ENCODE results near the gene ZNF747. TPM values are rescaled to one million over a fixed set of nuclear protein-coding genes. Genes with fewer than 3 reads are reported as not detected.
A peak's percentile ranks its signal among the peaks of the same experiment; 100 is the strongest.

Gene ZNF747
- total and polyA plus RNA-seq, 10 of the 15 experiments (the other 5 are each of a cell fraction or from before 2014, with no cell fraction given): 1.0 to 13.0 (median 7.2) TPM

- TF ChIP-seq ZZZ3 (IDR thresholded peaks at IDR 0.05; ENCODE audit: control insufficient read depth, insufficient read length, low read depth) (no peak), CBX5 (IDR thresholded peaks at IDR 0.05; ENCODE audit: low read depth) (no peak), MYB (IDR thresholded peaks at IDR 0.05; ENCODE audit: borderline replicate concordance, low read depth, low read length) (no peak), POLR2AphosphoS2 (IDR thresholded peaks at IDR 0.05; ENCODE audit: low read depth, low read length) (no peak), SP1 (IDR thresholded peaks at IDR 0.05; ENCODE audit: low read depth, low read length) (no peak), NBN (IDR thresholded peaks at IDR 0.05) (no peak), BMI1 (IDR thresholded peaks at IDR 0.05; ENCODE audit: borderline replicate concordance) (no peak), TCF7 (IDR thresholded peaks at IDR 0.05; ENCODE audit: borderline replicate concordance) (no peak), RCOR1 (conservative IDR thresholded peaks at IDR 0.05; ENCODE audit: low read depth, low read length) (no peak), FOS (IDR thresholded peaks at IDR 0.05; ENCODE audit: borderline replicate concordance, extremely low read depth, insufficient read length) (no peak), NR2F1 (conservative IDR thresholded peaks at IDR 0.05) (peak; percentile 73), POLR2A (IDR thresholded peaks at IDR 0.05; ENCODE audit: low read depth, low read length) (peak; percentile 48), NFYA (IDR thresholded peaks at IDR 0.05; ENCODE audit: borderline replicate concordance, low read depth, low read length) (no peak), BCL11A (IDR thresholded peaks at IDR 0.05; ENCODE audit: low read depth, low read length) (no peak), ZBED1 (IDR thresholded peaks at IDR 0.05; ENCODE audit: borderline replicate concordance) (no peak), MXI1 (IDR thresholded peaks at IDR 0.05; ENCODE audit: low read depth, low read length) (peak; percentile 12; the same call in 1 of the 2 replicates), HDAC2 (IDR thresholded peaks at IDR 0.05) (no peak), RELB (IDR thresholded peaks at IDR 0.05; ENCODE audit: low read depth) (no peak), CREM (IDR thresholded peaks at IDR 0.05; ENCODE audit: low read depth) (no peak), ZNF217 (IDR thresholded peaks at IDR 0.05) (no peak), YY1 (IDR thresholded peaks at IDR 0.05; ENCODE audit: low read depth, low read length) (0 out of 2 replicates have a peak, but pooled peaks have one; percentile 22)
These were observed 8.4 kb downstream of the ZNF747 start, which contains the start of gene ZNF768 (continued) for GRCh38 chr16:30526137-30526822.
